Endothelial cell of umbilical vein (primary cell): ENCODE measurements around the gene ZSCAN12. TPM values are rescaled to one million over a fixed set of nuclear protein-coding genes. Genes with fewer than 3 reads are reported as not detected.

Source experiments
- BruUV-seq: library from RNA; stranded (reverse); fragments of 400-500 nt; replicated peaks from 2 replicates; lab custom pipeline; 2021; lab: Mats Ljungman, UMichigan
- CTCF ChIA-PET: fragments of 300-600, 350-600 bp; sonication (Branson Sonifier 250); formaldehyde crosslinking; loops from one replicate; lab custom pipeline; 2021; ENCODE audit warnings: antibody characterized with exemption, inconsistent platforms; lab: Charles Lee
- POLR2A ChIA-PET: fragments of 300-600, 350-600 bp; sonication (Branson Sonifier 250); formaldehyde crosslinking; loops from one replicate; lab custom pipeline; 2021; ENCODE audit warnings: antibody characterized with exemption, inconsistent platforms; lab: Charles Lee
- DNase-seq: peaks from one replicate; pipeline ENCODE4 v3.0.0-alpha.2; 2011; ENCODE audit warnings: low read depth, low spot score
- FAIRE-seq: peaks from 2 replicates; lab custom pipeline; 2011; peaks lifted over from hg19 to GRCh38; lab: Jason Lieb, UNC
- H2AFZ ChIP-seq: 2 replicates; pipeline ENCODE4 v1.6.0; 2012; ENCODE audit warnings: low read depth, low read length, control low read depth, inconsistent platforms
- H3K27ac ChIP-seq: 2 replicates; pipeline ENCODE4 v1.5.1; 2011; ENCODE audit warnings: low read depth, mild to moderate bottlenecking, control low read depth, low read length, moderate library complexity; ENCODE audit not compliant: insufficient read depth
- H3K27me3 ChIP-seq, 2 experiments: 2 replicates each; pipeline versions ENCODE4 v1.6.0 to v1.6.1; 2011; ENCODE audit warnings: low read length in 2 of 2, mixed read lengths in 1 of 2; ENCODE audit not compliant: control insufficient read depth in 2 of 2, insufficient read depth in 2 of 2
- H3K36me3 ChIP-seq, 2 experiments: 2 replicates in 1 of 2; 3 replicates in 1 of 2; pipeline ENCODE4 v1.5.1; 2011; ENCODE audit warnings: low read length in 2 of 2, mild to moderate bottlenecking in 1 of 2, moderate library complexity in 1 of 2; ENCODE audit not compliant: control insufficient read depth in 2 of 2, insufficient read depth in 2 of 2; ENCODE audit errors: extremely low read depth in 1 of 2
- H3K4me1 ChIP-seq: 3 replicates; pipeline ENCODE4 v1.5.1; 2011; ENCODE audit warnings: mild to moderate bottlenecking, low read length; ENCODE audit not compliant: control insufficient read depth, insufficient read depth; ENCODE audit errors: extremely low read depth
- H3K4me2 ChIP-seq: 2 replicates; pipeline ENCODE4 v1.6.1; 2011; ENCODE audit warnings: low read length, control low read depth, mixed read lengths; ENCODE audit not compliant: insufficient read depth
- H3K4me3 ChIP-seq, 3 experiments: fragments of 200-600 bp in 1 of 3; sonication (generic), shearing (Covaris generic) in 1 of 3; replicated peaks in 1 of 3; 2 replicates each; pipeline ENCODE4 v1.5.1; 2011 to 2016; ENCODE audit warnings: control low read depth in 3 of 3, low read length in 3 of 3, mild to moderate bottlenecking in 2 of 3, inconsistent platforms in 1 of 3, low read depth in 1 of 3, moderate library complexity in 1 of 3; ENCODE audit not compliant: insufficient read depth in 1 of 3
- H3K79me2 ChIP-seq: 2 replicates; pipeline ENCODE4 v1.6.0; 2012; ENCODE audit warnings: low read length, inconsistent platforms; ENCODE audit not compliant: control insufficient read depth, insufficient read depth
- H3K9ac ChIP-seq: replicated peaks from 2 replicates; pipeline ENCODE3; 2011; ENCODE audit warnings: low read length, control low read depth; ENCODE audit not compliant: insufficient read depth; ENCODE audit errors: extremely low read depth
- H3K9me1 ChIP-seq: replicated peaks from 3 replicates; pipeline ENCODE4 v1.6.0; 2011; ENCODE audit warnings: mild to moderate bottlenecking, low read length; ENCODE audit not compliant: control insufficient read depth, insufficient read depth; ENCODE audit errors: extremely low read depth
- H3K9me3 ChIP-seq: replicated peaks from 2 replicates; pipeline ENCODE4 v1.5.1; 2012; ENCODE audit warnings: low read length, inconsistent platforms; ENCODE audit not compliant: control insufficient read depth, insufficient read depth
- H4K20me1 ChIP-seq: replicated peaks from 2 replicates; pipeline ENCODE3; 2011; ENCODE audit warnings: mild to moderate bottlenecking, low read length; ENCODE audit not compliant: control insufficient read depth, insufficient read depth; ENCODE audit errors: extremely low read depth
- FOS ChIP-seq: IDR thresholded peaks from 2 replicates; pipeline ENCODE4 v1.6.1; 2011; ENCODE audit warnings: mild to moderate bottlenecking, low read length, moderate library complexity, borderline replicate concordance; ENCODE audit not compliant: insufficient read depth
- GATA2 ChIP-seq: IDR thresholded peaks from 2 replicates; pipeline ENCODE4 v1.7.0; 2011; ENCODE audit warnings: low read depth, mild to moderate bottlenecking, moderate library complexity, mixed read lengths, low read length; ENCODE audit not compliant: insufficient read length, insufficient read depth
- MAX ChIP-seq: IDR thresholded peaks from 2 replicates; pipeline ENCODE4 v1.6.1; 2011; ENCODE audit not compliant: insufficient read depth, insufficient read length
- MYC ChIP-seq: IDR thresholded peaks from one replicate; pipeline ENCODE4 v1.6.1; 2011; ENCODE audit warnings: mild to moderate bottlenecking, low read depth, low read length
- POLR2A ChIP-seq: IDR thresholded peaks from 2 replicates; pipeline ENCODE4 v1.6.1; 2012; ENCODE audit warnings: low read depth, mild to moderate bottlenecking, control low read depth, low read length
- dilution Hi-C: fragments of 300-500 bp; cut with MboI; formaldehyde crosslinking; loops from one replicate; pipeline ENCODE4 v1.15.0; 2019; ENCODE audit warnings: low sequenced_read_pairs; ENCODE audit not compliant: extremely low pct_ligation_motif_present
- intact Hi-C: fragments of 100-400 bp; cut with micrococcal nuclease; formaldehyde crosslinking; loops from one replicate; pipeline ENCODE4 v1.10.0; 2022
- polyA plus RNA-seq, 4 experiments: library from polyadenylated mRNA; depleted of rRNA in 3 of 4; stranded (reverse) in 3 of 4; unstranded in 1 of 4; fragments of >200 nt; gene quantifications; 2 replicates each; pipeline versions ENCODE4 v1.2.1 to v1.2.3, GENCODE V29; 2011 to 2012; ENCODE audit warnings: missing spikeins in 1 of 4
- total RNA-seq: library from RNA; stranded (reverse); gene quantifications from 2 replicates; pipeline ENCODE4 v1.2.3, GENCODE V29; 2021

ZSCAN12 gene
- total and polyA plus RNA-seq, 2 donors (not counting 3 experiments of a cell fraction or from before 2014, with no cell fraction given) = 1.3 to 4.4 TPM

DNA sequence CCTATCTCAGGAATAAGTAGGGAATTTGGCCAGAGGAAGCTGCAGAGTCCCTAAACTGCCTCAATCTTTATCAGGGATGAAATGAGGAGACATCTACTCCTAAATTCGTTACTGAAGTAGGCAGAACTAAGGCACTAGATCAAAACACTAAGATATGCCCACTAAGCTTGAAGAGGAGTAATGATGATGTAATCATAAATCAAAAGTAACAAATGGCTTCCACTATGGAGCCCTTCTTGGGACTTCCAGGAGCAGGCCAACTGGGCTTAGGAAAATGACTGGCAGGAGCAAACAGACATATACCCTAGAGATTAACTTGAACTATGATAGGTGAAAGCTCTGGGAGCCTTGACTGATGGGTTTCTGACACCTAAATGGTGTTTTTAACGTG lies 15.4 kb downstream of the ZSCAN12 start:
- no peaks in the 10 kb centered on the region for H3K9me3 ChIP-seq
- H3K9ac ChIP-seq = no peak overlapping the region
- no peak overlapping the region for H3K4me2 ChIP-seq
- no peaks in the 10 kb centered on the region for H4K20me1 ChIP-seq
- peaks cover 8 to 9% of the 10 kb centered on the region in 2 experiments for H3K36me3 ChIP-seq
- dilution Hi-C loops (no loop called here), intact Hi-C loops (no loop called here)
- H3K4me1 ChIP-seq = peaks cover 9% of the 10 kb centered on the region
- H3K79me2 ChIP-seq = no peaks in the 10 kb centered on the region
- no peak overlapping the region for H2AFZ ChIP-seq
- no peak overlapping the region for H3K4me3 ChIP-seq
- CTCF ChIA-PET = interaction anchor here (0.6 to 6.3 kb wide), 21 partner anchors 9 to 489 kb away, joined by 3 to 59 read pairs (median 6); partner anchors contain the start of genes ZKSCAN3, ZKSCAN8, ZSCAN12 and ZSCAN16
- H3K27me3 ChIP-seq = no peaks in the 10 kb centered on the region
- TF ChIP-seq FOS (no peak), MYC (no peak), GATA2 (no peak), POLR2A (no peak), MAX (no peak)
- no TSS peak for BruUV-seq
- FAIRE-seq = no peak
- no peak overlapping the region for H3K27ac ChIP-seq
- H3K9me1 ChIP-seq = no peaks in the 10 kb centered on the region
- no peak for DNase-seq
- POLR2A ChIA-PET = no interaction called here
